GM12878 (cell line): Measurements from ENCODE around the gene DHX16. TPM values are rescaled to one million over a fixed set of nuclear protein-coding genes. Genes with fewer than 3 reads are reported as not detected.

Source experiments
- ATAC-seq: fragments of 200-7000 bp; cut with Tn5 transposase; 3 replicates; pipeline ENCODE4 v1.9.1; 2020; ENCODE audit warnings: mild to moderate bottlenecking, moderate library complexity
- BruUV-seq: library from RNA; stranded (reverse); fragments of 400-500 nt; replicated peaks from 2 replicates; lab custom pipeline; 2021; lab: Mats Ljungman, UMichigan
- CTCF ChIA-PET: fragments of 300-600 bp; sonication (Branson Sonifier 250); formaldehyde crosslinking; extraction: SDS; loops from one replicate; lab custom pipeline; 2021; ENCODE audit warnings: inconsistent platforms; lab: Yijun Ruan, JAX
- POLR2A ChIA-PET: fragments of 350-600 bp; formaldehyde crosslinking; extraction: SDS; loops from one replicate; lab custom pipeline; 2021; ENCODE audit warnings: inconsistent platforms; lab: Charles Lee
- RAD21 ChIA-PET: fragments of 300-600 bp; sonication (Branson Sonifier 250); formaldehyde crosslinking; loops from one replicate; lab custom pipeline; 2023; ENCODE audit warnings: antibody characterized with exemption; ENCODE audit not compliant: unreplicated experiment; lab: Charles Lee
- SMC1A ChIA-PET: fragments of 300-600 bp; sonication (Branson Sonifier 250); formaldehyde crosslinking; loops from one replicate; lab custom pipeline; 2023; ENCODE audit not compliant: unreplicated experiment, uncharacterized antibody; lab: Charles Lee
- DNase-seq: peaks from one replicate; pipeline ENCODE4 v3.0.0-alpha.2; 2011; ENCODE audit warnings: low read depth, low spot score
- FAIRE-seq: peaks from 3 replicates; lab custom pipeline; 2011; peaks lifted over from hg19 to GRCh38; lab: Jason Lieb, UNC
- H2AFZ ChIP-seq: 2 replicates; pipeline ENCODE4 v1.6.0; 2011; ENCODE audit warnings: low read depth, low read length, control low read depth; ENCODE audit not compliant: control insufficient read depth
- H3K27ac ChIP-seq: 2 replicates; pipeline ENCODE4 v1.5.1; 2011; ENCODE audit warnings: control low read depth; ENCODE audit not compliant: control insufficient read depth, insufficient read depth
- H3K27me3 ChIP-seq, 2 experiments: replicated peaks in 1 of 2; 2 replicates each; pipeline versions ENCODE4 v1.6.0 to v1.6.1; 2011; ENCODE audit warnings: low read length in 1 of 2; ENCODE audit not compliant: control insufficient read depth in 2 of 2, insufficient read depth in 2 of 2
- H3K36me3 ChIP-seq, 2 experiments: 2 replicates each; pipeline ENCODE4 v1.5.1; 2011; ENCODE audit warnings: low read length in 1 of 2; ENCODE audit not compliant: control insufficient read depth in 2 of 2, insufficient read depth in 2 of 2
- H3K4me1 ChIP-seq: 2 replicates; pipeline ENCODE4 v1.6.1; 2011; ENCODE audit warnings: mild to moderate bottlenecking, low read length, moderate library complexity, mixed read lengths; ENCODE audit not compliant: control insufficient read depth, insufficient read depth
- H3K4me2 ChIP-seq: 2 replicates; pipeline ENCODE4 v1.6.0; 2011; ENCODE audit warnings: control low read depth; ENCODE audit not compliant: control insufficient read depth, insufficient read depth
- H3K4me3 ChIP-seq: fragments of 200-600 bp; sonication (generic); 2 replicates; pipeline ENCODE4 v1.5.1; 2016
- H3K79me2 ChIP-seq: 2 replicates; pipeline ENCODE4 v1.6.0; 2011; ENCODE audit warnings: low read length; ENCODE audit not compliant: control insufficient read depth, insufficient read depth
- H3K9ac ChIP-seq: 2 replicates; pipeline ENCODE4 v1.8.0; 2011; ENCODE audit warnings: low read length, control low read depth, mixed read lengths; ENCODE audit not compliant: control insufficient read depth, insufficient read depth
- H3K9me3 ChIP-seq: replicated peaks from 3 replicates; pipeline ENCODE4 v1.5.1; 2011; ENCODE audit warnings: mild to moderate bottlenecking, low read length; ENCODE audit not compliant: control insufficient read depth, insufficient read depth
- H4K20me1 ChIP-seq: 2 replicates; pipeline ENCODE4 v1.6.0; 2011; ENCODE audit not compliant: control insufficient read depth, insufficient read depth
- JUND ChIP-seq: IDR thresholded peaks from 2 replicates; pipeline ENCODE4 v1.6.1; 2012; ENCODE audit warnings: low read depth, mild to moderate bottlenecking, low read length, improper control_type of control experiment, moderate library complexity
- LARP7 ChIP-seq: fragments of 450-650 bp; IDR thresholded peaks from 2 replicates; pipeline ENCODE4 v1.6.1; 2017; ENCODE audit warnings: mild to moderate bottlenecking
- MEF2A ChIP-seq: IDR thresholded peaks from 2 replicates; pipeline ENCODE4 v1.6.1; 2011; ENCODE audit warnings: low read depth, mild to moderate bottlenecking, low read length, moderate library complexity; ENCODE audit not compliant: insufficient read depth
- NFYB ChIP-seq: IDR thresholded peaks from 2 replicates; pipeline ENCODE4 v1.6.1; 2011; ENCODE audit warnings: low read depth, mild to moderate bottlenecking, low read length, improper control_type of control experiment, moderate library complexity; ENCODE audit not compliant: insufficient read depth
- SMAD1 ChIP-seq: fragments of 450-650 bp; IDR thresholded peaks from 2 replicates; pipeline ENCODE4 v1.6.1; 2018; ENCODE audit warnings: mild to moderate bottlenecking, low read depth; ENCODE audit not compliant: partially characterized antibody
- SMARCA5 ChIP-seq: fragments of 450-650 bp; IDR thresholded peaks from 2 replicates; pipeline ENCODE4 v1.6.1; 2017; ENCODE audit warnings: mild to moderate bottlenecking
- SUPT20H ChIP-seq: IDR thresholded peaks from 2 replicates; pipeline ENCODE4 v1.6.1; 2011; ENCODE audit warnings: low read depth, mild to moderate bottlenecking, low read length, moderate library complexity, borderline replicate concordance; ENCODE audit not compliant: control insufficient read depth
- ZNF622 ChIP-seq: fragments of 450-650 bp; IDR thresholded peaks from 2 replicates; pipeline ENCODE4 v1.6.1; 2017; ENCODE audit warnings: mild to moderate bottlenecking, inconsistent platforms
- WGBS: methylation state at CpG from one replicate; pipeline ENCODE4 v1.1.6; 2016; ENCODE audit warnings: low lambda C conversion rate; ENCODE audit not compliant: insufficient replicate concordance, insufficient coverage; ENCODE audit errors: missing lambda C conversion rate; 5-methylcytosine and 5-hydroxymethylcytosine counted together
- in situ Hi-C: fragments of 300-500 bp; cut with MboI; formaldehyde crosslinking; loops from 9 replicates; pipeline ENCODE4 v1.14.3; 2018; ENCODE audit warnings: mixed read lengths
- intact Hi-C: fragments of 100-400 bp; cut with micrococcal nuclease; formaldehyde crosslinking; loops from one replicate; pipeline ENCODE4 v1.14.2; 2022; ENCODE audit not compliant: unreplicated experiment
- polyA plus RNA-seq, 11 experiments: library from polyadenylated mRNA; depleted of rRNA in 4 of 11; unstranded in 6 of 11; stranded (reverse) in 5 of 11; fragments of >200 nt; fragmentation: Nextera tagmentation in 4 of 11; fragmentation: Illumina TruSeq in 1 of 11; extraction: Ambion mirVana in 4 of 11; extraction: Trizol in 1 of 11; gene quantifications; 1 replicate in 1 of 11; 2 replicates in 10 of 11; pipeline versions ENCODE4 v1.2.1 to v1.2.3, GENCODE V29; 2011 to 2016; ENCODE audit warnings: inconsistent platforms in 2 of 11, missing spikeins in 2 of 11, low read depth in 1 of 11
- total RNA-seq, 4 experiments: library from RNA; depleted of rRNA in 3 of 4; stranded (reverse); fragments of >200 nt in 3 of 4; fragmentation: Illumina TruSeq in 1 of 4; extraction: Trizol in 1 of 4; gene quantifications; 2 replicates each; pipeline versions ENCODE4 v1.2.1 to v1.2.3, GENCODE V29; 2013 to 2021
- TF ChIP-seq, protein P1 (sequence below): IDR thresholded peaks from 2 replicates; pipeline ENCODE4 v1.6.1; 2011; ENCODE audit warnings: mild to moderate bottlenecking, low read depth, low read length, moderate library complexity; ENCODE audit not compliant: insufficient replicate concordance

Gene DHX16
- total and polyA plus RNA-seq, 10 of the 15 experiments (the other 5 are each of a cell fraction or from before 2014, with no cell fraction given), result 10.1 to 41.4 (median 38.3) TPM

DNA sequence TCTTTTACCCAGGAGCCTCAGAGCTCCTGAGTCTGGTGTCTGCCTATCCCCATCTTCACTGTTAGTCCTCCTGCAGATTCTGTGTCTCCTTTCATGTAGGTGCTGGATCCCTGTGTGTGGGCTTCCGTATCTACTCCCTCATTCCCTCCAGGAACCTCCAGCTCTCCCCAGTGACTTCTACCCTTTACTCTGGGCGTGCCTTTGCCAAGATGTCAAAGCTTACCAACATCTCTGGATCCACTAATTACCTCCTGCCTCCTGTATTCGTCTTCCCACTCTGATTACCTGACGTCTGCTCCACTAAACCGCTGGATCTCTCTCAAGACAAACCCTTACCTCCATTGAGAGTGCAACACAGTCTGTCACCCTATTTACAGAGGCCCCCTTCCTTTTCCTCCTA, 28.0 kb downstream of the DHX16 start:
- Histone ChIP-seq H3K36me3 (peaks cover 0 to 7% of the 10 kb centered on the region in 2 experiments; a peak in 3 of 4 replicates), H3K79me2 (peaks cover 16% of the 10 kb centered on the region), H3K4me2 (no peak overlapping the region), H3K27me3 (no peaks in the 10 kb centered on the region), H2AFZ (no peak overlapping the region), H3K9ac (no peak overlapping the region), H3K27ac (no peak overlapping the region), H3K9me3 (no peaks in the 10 kb centered on the region), H3K4me3 (no peak overlapping the region), H4K20me1 (no peaks in the 10 kb centered on the region), H3K4me1 (peaks cover 2% of the 10 kb centered on the region; the same call in 1 of the 2 replicates)
- POLR2A ChIA-PET, result interaction anchor here (0.6 kb wide), 1 partner anchor 36 kb away, joined by 5 read pairs; no protein-coding TSS in a partner anchor
- in situ Hi-C loops, result no loop called here
- CTCF ChIA-PET, result interaction anchor here (1.2 kb wide), 1 partner anchor 158 kb away, joined by 3 read pairs; no protein-coding TSS in a partner anchor
- RAD21 ChIA-PET, result no interaction called here
- DNase-seq (no peak), ATAC-seq (no peak), FAIRE-seq (no peak)
- BruUV-seq, result TSS peak; percentile 47
- intact Hi-C loops, result no loop called here
- no peak for TF ChIP-seq SMAD1
- no peak for TF ChIP-seq NFYB
- no peak for TF ChIP-seq ZNF622
- TF ChIP-seq, protein P1, sequence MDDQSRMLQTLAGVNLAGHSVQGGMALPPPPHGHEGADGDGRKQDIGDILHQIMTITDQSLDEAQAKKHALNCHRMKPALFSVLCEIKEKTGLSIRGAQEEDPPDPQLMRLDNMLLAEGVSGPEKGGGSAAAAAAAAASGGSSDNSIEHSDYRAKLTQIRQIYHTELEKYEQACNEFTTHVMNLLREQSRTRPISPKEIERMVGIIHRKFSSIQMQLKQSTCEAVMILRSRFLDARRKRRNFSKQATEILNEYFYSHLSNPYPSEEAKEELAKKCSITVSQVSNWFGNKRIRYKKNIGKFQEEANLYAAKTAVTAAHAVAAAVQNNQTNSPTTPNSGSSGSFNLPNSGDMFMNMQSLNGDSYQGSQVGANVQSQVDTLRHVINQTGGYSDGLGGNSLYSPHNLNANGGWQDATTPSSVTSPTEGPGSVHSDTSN, result no peak
- TF ChIP-seq LARP7, result no peak
- no peak for TF ChIP-seq MEF2A
- no peak for TF ChIP-seq SMARCA5
- WGBS, result 87% methylated on average over 5 of the region's 5 CpGs
- SMC1A ChIA-PET, result interaction anchor here (0.7 to 1.0 kb wide), 2 partner anchors 46 to 767 kb away, joined by 3 read pairs; no protein-coding TSS in a partner anchor

DNA sequence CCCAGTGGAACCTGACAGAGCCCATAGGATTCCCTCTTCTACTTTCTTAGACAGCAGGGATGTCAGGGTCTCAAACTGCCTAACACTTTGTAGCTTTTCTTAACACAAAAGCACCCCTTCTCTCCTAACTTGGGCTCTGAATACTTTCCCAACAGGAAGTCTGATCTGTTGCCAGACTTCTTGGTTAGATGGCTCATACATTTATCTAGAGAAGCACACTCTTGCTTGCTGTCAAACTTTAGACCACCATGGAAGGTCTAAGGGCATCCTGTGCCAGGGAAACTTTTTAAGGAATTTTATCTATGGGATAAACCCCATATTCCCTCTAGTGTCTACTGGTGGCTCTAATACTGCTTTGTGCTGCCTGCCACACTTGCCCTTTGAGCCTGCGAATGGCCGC, 29.1 kb downstream of the DHX16 start:
- Histone ChIP-seq H3K9ac (no peak overlapping the region), H3K36me3 (peaks cover 0 to 7% of the 10 kb centered on the region in 2 experiments; a peak in 2 of 4 replicates), H3K4me1 (peaks cover 2% of the 10 kb centered on the region; the same call in 1 of the 2 replicates), H4K20me1 (no peaks in the 10 kb centered on the region), H3K9me3 (no peaks in the 10 kb centered on the region), H2AFZ (no peak overlapping the region), H3K27ac (no peak overlapping the region), H3K79me2 (peaks cover 16% of the 10 kb centered on the region), H3K4me2 (no peak overlapping the region), H3K27me3 (no peaks in the 10 kb centered on the region), H3K4me3 (no peak overlapping the region)
- DNase-seq (no peak), ATAC-seq (no peak), FAIRE-seq (no peak)
- no peak for TF ChIP-seq SUPT20H
- TF ChIP-seq JUND, result no peak
- in situ Hi-C loops, result no loop called here
- SMC1A ChIA-PET, result interaction anchor here (1.2 kb wide), 1 partner anchor 88 kb away, joined by 4 read pairs; no protein-coding TSS in a partner anchor
- RAD21 ChIA-PET, result no interaction called here
- 100% methylated on average over 2 of the region's 2 CpGs for WGBS
- intact Hi-C loops, result no loop called here
- BruUV-seq, result no TSS peak
- POLR2A ChIA-PET, result no interaction called here
- CTCF ChIA-PET, result no interaction called here
